Heart left ventricle (tissue), 16 donors: ENCODE measurements around the gene NIPAL3. TPM values are rescaled to one million over a fixed set of nuclear protein-coding genes. Genes with fewer than 3 reads are reported as not detected.
A peak's percentile ranks its signal among the peaks of the same experiment; 100 is the strongest.

ENCODE experiments used
- ATAC-seq, 4 donors: fragments of 200-7000 bp; cut with Tn5 transposase; one replicate each; pipeline ENCODE4 v1.9.1; 2020 to 2022; ENCODE audit warnings: moderate library complexity in 4 of 4, mild to moderate bottlenecking in 3 of 4, moderate number of reproducible peaks in 1 of 4
- DNase-seq, 5 donors: peaks; one replicate each; pipeline ENCODE4 v3.0.0-alpha.2; 2020
- H3K27ac ChIP-seq, 12 donors: fragments of 200-600 bp; sonication (generic) in 4 of 12; one replicate each; pipeline versions ENCODE4 v1.5.0 to v1.8.0; 2016 to 2022; ENCODE audit warnings: mild to moderate bottlenecking in 2 of 12
- H3K27me3 ChIP-seq, 9 donors: fragments of 200-600 bp; sonication (generic) in 2 of 9; one replicate each; pipeline versions ENCODE4 v1.5.1 to v1.8.0; 2016 to 2022; ENCODE audit warnings: mild to moderate bottlenecking in 3 of 9
- H3K36me3 ChIP-seq, 9 donors: fragments of 200-600 bp; sonication (generic) in 2 of 9; one replicate each; pipeline versions ENCODE4 v1.5.0 to v1.8.0; 2018 to 2022; ENCODE audit warnings: mild to moderate bottlenecking in 2 of 9
- H3K4me1 ChIP-seq, 12 donors: fragments of 200-600 bp; sonication (generic) in 4 of 12; one replicate each; pipeline versions ENCODE4 v1.5.0 to v1.8.0; 2016 to 2022; ENCODE audit warnings: mild to moderate bottlenecking in 3 of 12
- H3K4me3 ChIP-seq, 12 donors: fragments of 200-600 bp; sonication (generic) in 4 of 12; one replicate each; pipeline versions ENCODE4 v1.5.0 to v1.8.0; 2017 to 2022; ENCODE audit warnings: mild to moderate bottlenecking in 9 of 12, moderate library complexity in 4 of 12
- H3K9me3 ChIP-seq, 12 donors: fragments of 200-600 bp; sonication (generic) in 4 of 12; one replicate each; pipeline versions ENCODE4 v1.5.0 to v1.8.0; 2016 to 2022; ENCODE audit warnings: mild to moderate bottlenecking in 1 of 12
- POLR2A ChIP-seq, 2 donors: fragments of 450-650 bp; IDR thresholded peaks; one replicate each; pipeline ENCODE4 v1.6.1; 2017; ENCODE audit warnings: antibody characterized with exemption in 2 of 2, mild to moderate bottlenecking in 2 of 2, moderate library complexity in 2 of 2
- whole genome bisulfite sequencing, 4 donors: extraction: QIAGEN DNeasy Blood & Tissue Kit in 2 of 4; methylation state at CpG; one replicate each; pipeline versions ENCODE4 v1.1.5 to v1.1.7; 2013 to 2018; 5-methylcytosine and 5-hydroxymethylcytosine counted together
- intact Hi-C, 10 donors: fragments of 100-400 bp; cut with DNase I; formaldehyde crosslinking; loops; one replicate each; pipeline versions ENCODE4 v1.11.1 to v1.14.2; 2022
- polyA plus RNA-seq, 2 donors: library from polyadenylated mRNA; stranded (reverse); fragments of 200-250 nt; gene quantifications; one replicate each; pipeline ENCODE4 v1.2.3, GENCODE V29; 2013
- total RNA-seq, 9 donors: library from RNA; depleted of rRNA in 2 of 9; stranded (reverse); fragments of >200 nt in 2 of 9; fragmentation: NEBNext Ultra II Directional in 3 of 9; extraction: Animal tissue kit (Norgen Biotek cat#: 25700) in 3 of 9; gene quantifications; one replicate each; pipeline versions ENCODE4 v1.1.0 to v1.2.4, GENCODE V29; 2016 to 2023
- TF ChIP-seq, protein P1 (sequence below), 12 donors: fragments of 200-600 bp; sonication (generic) in 4 of 12; IDR thresholded peaks; one replicate each; pipeline versions ENCODE4 v1.5.0 to v1.8.0; 2018 to 2022; ENCODE audit warnings: antibody characterized with exemption in 12 of 12, mild to moderate bottlenecking in 5 of 12
- donor health status: ischemic (EF 13 %, LVEDD 7.1; RV severe dilation, severe dysfunction).
- donor health status: healthy with polysubstance abuse.
- donor health status: DM: no; HTN: yes; CAD: no.
- donor health status: DM: no; HTN: no; CAD: no.
- donor health status: ischemic (EF 25% LVEDD 6.9; RV normal size, moderate dysfunction).
- donor health status: ischemic (EF 25% LVEDD 5.7; RV mildly dilated, moderate dysfunction).
- donor health status: healthy.
- donor health status: DM: yes; HTN: yes; CAD: no.
- donor health status: ischemic (EF 35%, LVEDD 5.7; RV mildly dilated, moderate dysfunction).
- donor health status: nonischemic (EF 11% LVEDD 7.7; RV severe dilation, severe dysfunction).
- donor health status: DM: yes; HTN: yes; CAD: no.
- donor health status: PGD.
- donor health status: ischemic (EF 29% LVEDD 5.4; RV normal size, mild dysfunction).
- donor health status: nonischemic (EF 23%, LVEDD 6.1; RV moderate dilation, normal function).

Gene NIPAL3
- total and polyA plus RNA-seq, 11 donors = 9.8 to 48.3 (median 27.8) TPM

DNA sequence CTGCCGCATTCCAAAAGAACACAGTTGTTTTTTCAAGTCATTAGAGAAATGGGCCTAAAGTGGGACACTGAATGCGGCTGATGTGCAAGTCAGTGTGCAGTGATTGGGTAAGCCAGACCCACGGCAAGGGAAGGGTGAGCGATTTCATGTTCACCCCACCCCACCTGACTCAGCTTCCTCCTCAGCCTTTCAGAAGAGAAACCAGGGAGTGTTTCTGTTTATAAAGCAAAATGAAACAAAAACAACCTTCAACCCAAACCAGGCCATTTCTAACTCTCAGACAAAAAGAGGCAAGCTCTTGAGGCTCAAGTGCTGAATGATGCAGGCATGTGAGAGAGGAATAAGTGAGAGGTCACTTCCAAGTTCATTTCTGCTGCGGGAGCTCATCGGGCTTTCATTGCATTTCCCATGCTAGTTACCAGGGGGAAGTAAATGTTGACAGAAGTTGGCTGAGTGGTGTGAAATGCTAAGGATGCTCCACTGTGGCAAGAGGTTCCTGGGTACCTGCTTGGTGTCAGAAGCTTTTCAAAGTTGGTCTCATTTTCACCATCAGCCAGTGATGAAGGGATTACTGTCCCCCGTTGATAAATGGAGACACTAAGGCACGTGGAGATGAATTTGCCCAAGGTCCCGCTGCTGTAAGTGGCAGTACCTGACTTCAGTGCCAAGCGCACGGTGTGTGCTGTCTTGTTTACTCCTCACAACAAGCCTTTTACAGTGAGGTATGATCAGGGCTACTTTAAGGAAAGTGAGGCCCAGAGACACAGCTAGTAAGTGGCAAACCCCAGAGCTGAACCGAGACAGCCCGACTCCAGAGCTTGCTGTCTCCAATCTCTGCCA, 31.1 kb upstream of the NIPAL3 start:
- Histone ChIP-seq H3K27me3 (no peaks in the 10 kb centered on the region), H3K4me1 (peaks cover 0 to 18% (median 0%) of the 10 kb centered on the region in 12 donors), H3K27ac (peak overlapping the region in 1 of 12 donors; percentile 69), H3K9me3 (no peaks in the 10 kb centered on the region), H3K36me3 (peaks cover 0 to 22% (median 1%) of the 10 kb centered on the region in 9 donors), H3K4me3 (no peak overlapping the region)
- intact Hi-C loops = loop anchor here in 1 of 10 donors (5.0 to 10.0 kb wide), 2 partner anchors 57 to 90 kb away; no protein-coding TSS in a partner anchor
- ATAC-seq (peak in 3 of 4 donors; percentile 53 to 83 (median 65)), DNase-seq (no peak)
- TF ChIP-seq, protein P1, sequence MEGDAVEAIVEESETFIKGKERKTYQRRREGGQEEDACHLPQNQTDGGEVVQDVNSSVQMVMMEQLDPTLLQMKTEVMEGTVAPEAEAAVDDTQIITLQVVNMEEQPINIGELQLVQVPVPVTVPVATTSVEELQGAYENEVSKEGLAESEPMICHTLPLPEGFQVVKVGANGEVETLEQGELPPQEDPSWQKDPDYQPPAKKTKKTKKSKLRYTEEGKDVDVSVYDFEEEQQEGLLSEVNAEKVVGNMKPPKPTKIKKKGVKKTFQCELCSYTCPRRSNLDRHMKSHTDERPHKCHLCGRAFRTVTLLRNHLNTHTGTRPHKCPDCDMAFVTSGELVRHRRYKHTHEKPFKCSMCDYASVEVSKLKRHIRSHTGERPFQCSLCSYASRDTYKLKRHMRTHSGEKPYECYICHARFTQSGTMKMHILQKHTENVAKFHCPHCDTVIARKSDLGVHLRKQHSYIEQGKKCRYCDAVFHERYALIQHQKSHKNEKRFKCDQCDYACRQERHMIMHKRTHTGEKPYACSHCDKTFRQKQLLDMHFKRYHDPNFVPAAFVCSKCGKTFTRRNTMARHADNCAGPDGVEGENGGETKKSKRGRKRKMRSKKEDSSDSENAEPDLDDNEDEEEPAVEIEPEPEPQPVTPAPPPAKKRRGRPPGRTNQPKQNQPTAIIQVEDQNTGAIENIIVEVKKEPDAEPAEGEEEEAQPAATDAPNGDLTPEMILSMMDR (IDR thresholded peaks at IDR 0.05) = no peak
- TF ChIP-seq POLR2A (IDR thresholded peaks at IDR 0.05) = no peak
- 74 to 81% (median 78%) methylated on average over 11 to 13 of the region's 13 CpGs for WGBS, 4 donors

DNA sequence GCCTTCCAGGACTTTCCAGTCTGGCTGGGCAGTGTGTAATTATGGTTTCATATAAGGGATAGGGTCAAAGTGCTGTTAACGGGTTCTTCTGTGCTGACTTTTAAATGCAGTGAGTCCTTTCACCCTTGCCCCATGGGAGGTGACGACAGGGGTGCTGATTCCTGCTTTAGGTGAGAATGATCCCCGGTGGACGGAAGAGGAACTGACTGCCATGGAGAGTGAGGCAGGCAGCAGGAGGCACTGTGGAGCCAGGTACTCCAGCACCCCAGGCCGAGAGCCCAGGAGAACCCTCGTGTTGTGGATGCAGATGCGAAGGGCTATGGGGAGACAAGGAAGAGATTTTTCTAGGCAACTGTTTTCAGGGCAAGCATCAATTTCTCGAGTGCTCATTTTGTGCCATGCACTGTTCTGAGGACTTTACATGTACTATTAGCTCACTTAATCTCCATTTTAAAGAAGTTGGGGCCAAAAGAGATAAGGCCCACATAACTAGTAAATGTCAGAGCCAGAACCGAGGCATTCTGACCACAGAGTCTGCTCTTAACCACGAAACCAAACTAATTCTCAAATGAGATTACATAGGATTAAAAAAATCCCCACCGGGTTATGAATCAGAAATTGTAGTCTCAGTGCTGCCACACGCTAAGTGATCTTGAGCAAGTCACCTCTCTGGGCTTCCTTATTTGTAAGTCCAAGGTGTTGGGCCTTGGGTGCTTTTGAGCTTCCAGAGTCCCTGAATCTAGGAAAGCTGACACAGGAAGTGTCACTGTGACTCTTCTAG, 30.3 kb upstream of the NIPAL3 start:
- no peaks in the 10 kb centered on the region for H3K27me3 ChIP-seq
- 86 to 91% (median 90%) methylated on average over 12 of the region's 12 CpGs for WGBS, 4 donors
- intact Hi-C loops = loop anchor here in 1 of 10 donors (5.0 to 10.0 kb wide), 2 partner anchors 58 to 91 kb away; no protein-coding TSS in a partner anchor
- DNase-seq (no peak), ATAC-seq (no peak)
- H3K9me3 ChIP-seq = no peaks in the 10 kb centered on the region
- peaks cover 0 to 18% (median 0%) of the 10 kb centered on the region in 12 donors for H3K4me1 ChIP-seq
- no peak overlapping the region for H3K4me3 ChIP-seq
- peak overlapping the region in 1 of 12 donors; percentile 69 for H3K27ac ChIP-seq
- TF ChIP-seq, protein P1 (IDR thresholded peaks at IDR 0.05) = peak in 3 of 12 donors; percentile 10 to 19 (median 10)
- no peak for TF ChIP-seq POLR2A (IDR thresholded peaks at IDR 0.05)
- peaks cover 0 to 19% (median 0%) of the 10 kb centered on the region in 9 donors for H3K36me3 ChIP-seq

DNA sequence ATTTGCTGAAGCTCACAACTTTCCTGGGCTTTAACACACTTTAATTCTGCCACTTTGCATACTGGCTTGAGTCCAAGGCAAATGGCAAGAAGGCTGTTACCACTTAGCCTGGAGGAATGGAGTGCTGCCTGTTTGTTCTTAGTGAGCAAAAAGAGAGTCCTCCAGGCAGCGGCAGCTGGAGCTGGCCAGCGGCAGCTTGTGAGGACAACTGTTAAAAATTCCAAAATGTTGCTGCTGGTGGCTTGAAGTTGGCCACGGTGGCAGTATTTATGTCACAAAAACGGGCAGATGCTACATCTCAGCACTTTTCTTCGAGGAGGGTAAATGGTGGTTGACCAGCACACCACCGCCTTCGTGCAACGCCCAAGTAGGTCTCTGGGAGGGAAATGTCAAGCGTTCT, 29.4 kb upstream of the NIPAL3 start:
- Histone ChIP-seq H3K4me1 (peaks cover 0 to 25% (median 4%) of the 10 kb centered on the region in 12 donors), H3K36me3 (peaks cover 0 to 19% (median 0%) of the 10 kb centered on the region in 9 donors), H3K4me3 (no peak overlapping the region), H3K27ac (no peak overlapping the region), H3K27me3 (no peaks in the 10 kb centered on the region), H3K9me3 (no peaks in the 10 kb centered on the region)
- intact Hi-C loops = loop anchor here in 1 of 10 donors (5.0 to 10.0 kb wide), 2 partner anchors 59 to 91 kb away; no protein-coding TSS in a partner anchor
- TF ChIP-seq, protein P1 (IDR thresholded peaks at IDR 0.05) = no peak
- no peak for TF ChIP-seq POLR2A (IDR thresholded peaks at IDR 0.05)
- DNase-seq = no peak
- 71 to 90% (median 85%) methylated on average over 9 of the region's 9 CpGs for WGBS, 4 donors
- ATAC-seq = no peak
